ENCODE measurements around the gene LMBR1L.
"Not testable (repeated sequence)": the region's sequence is repeated elsewhere in the genome, so short reads cannot be mapped to it uniquely, and the experiment has no call there.

The LMBR1L gene

GRCh38 chr12:49066120-49066519 is 44.5 kb downstream of the LMBR1L start:
- peaks cover 3 to 22% (median 19%) of the 10 kb centered on the region in 5 donors for H3K4me1 ChIP-seq (ENCODE audit: control insufficient read depth in 5 of 5, insufficient read depth in 5 of 5, low read length in 5 of 5)
- no peaks in the 10 kb centered on the region for H3K27me3 ChIP-seq (ENCODE audit: control insufficient read depth in 5 of 5, insufficient read depth in 4 of 5, low read length in 5 of 5)
- H3K9ac ChIP-seq (ENCODE audit: low read length in 5 of 5), result no peak overlapping the region
- no peaks in the 10 kb centered on the region for H3K9me3 ChIP-seq (ENCODE audit: control insufficient read depth in 5 of 5, low read length in 5 of 5)
- no peaks in the 10 kb centered on the region for H3K36me3 ChIP-seq (ENCODE audit: control insufficient read depth in 5 of 5, insufficient read depth in 5 of 5, low read length in 5 of 5)
- H3K4me3 ChIP-seq (ENCODE audit: low read depth in 1 of 5, low read length in 5 of 5), result no peak overlapping the region
- H3K27ac ChIP-seq (ENCODE audit: low read depth, low read length), result no peak overlapping the region

DNA sequence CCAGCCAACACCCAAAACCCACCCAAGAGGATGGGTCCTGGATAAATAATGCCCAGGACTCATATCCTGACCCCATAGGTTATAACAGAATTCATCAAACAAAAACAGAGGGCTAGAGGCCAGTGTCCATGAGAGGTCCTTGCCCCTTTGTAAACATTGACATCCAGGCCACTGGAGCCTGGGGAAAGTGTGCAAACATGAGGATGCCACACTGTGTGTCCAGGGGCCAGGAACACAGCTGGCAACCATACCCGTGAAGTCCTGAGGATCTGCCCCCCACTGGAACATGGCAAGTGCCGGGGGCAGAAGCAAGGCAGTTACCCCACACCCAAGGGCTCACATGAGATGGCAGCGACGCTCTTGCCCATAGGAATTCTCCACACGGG is 45.9 kb downstream of the LMBR1L start:
- H3K4me3 ChIP-seq (ENCODE audit: low read depth in 1 of 5, low read length in 5 of 5), result no peak overlapping the region
- no peak overlapping the region for H3K27ac ChIP-seq (ENCODE audit: low read depth, low read length)
- no peaks in the 10 kb centered on the region for H3K36me3 ChIP-seq (ENCODE audit: control insufficient read depth in 5 of 5, insufficient read depth in 5 of 5, low read length in 5 of 5)
- H3K9me3 ChIP-seq (ENCODE audit: control insufficient read depth in 5 of 5, low read length in 5 of 5), result no peaks in the 10 kb centered on the region
- H3K4me1 ChIP-seq (ENCODE audit: control insufficient read depth in 5 of 5, insufficient read depth in 5 of 5, low read length in 5 of 5), result peaks cover 3 to 21% (median 18%) of the 10 kb centered on the region in 5 donors
- no peaks in the 10 kb centered on the region for H3K27me3 ChIP-seq (ENCODE audit: control insufficient read depth in 5 of 5, insufficient read depth in 4 of 5, low read length in 5 of 5)
- no peak overlapping the region for H3K9ac ChIP-seq (ENCODE audit: low read length in 5 of 5)

DNA sequence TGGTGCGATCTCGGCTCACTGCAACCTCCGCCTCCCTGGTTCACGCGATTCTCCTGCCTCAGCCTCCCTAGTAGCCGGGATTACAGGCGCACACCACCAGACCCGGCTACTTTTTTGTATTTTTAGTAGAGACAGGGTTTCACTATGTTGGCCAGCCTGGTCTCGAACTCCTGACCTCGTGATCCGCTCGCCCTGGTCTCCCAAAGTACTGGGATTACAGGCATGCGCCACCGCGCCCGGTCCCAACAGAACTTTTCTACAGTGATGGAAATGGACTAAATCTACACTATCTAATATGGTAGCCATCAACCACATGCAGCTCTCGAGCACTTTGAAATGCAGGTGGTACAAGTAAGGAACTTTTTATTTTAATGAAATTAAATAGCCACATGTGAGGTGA is 48.7 kb downstream of the LMBR1L start:
- not testable (repeated sequence) for H3K4me3 ChIP-seq (ENCODE audit: low read depth in 1 of 5, low read length in 5 of 5); H3K36me3 ChIP-seq (ENCODE audit: control insufficient read depth in 5 of 5, insufficient read depth in 5 of 5, low read length in 5 of 5); H3K27ac ChIP-seq (ENCODE audit: low read depth, low read length); H3K9me3 ChIP-seq (ENCODE audit: control insufficient read depth in 5 of 5, low read length in 5 of 5); H3K27me3 ChIP-seq (ENCODE audit: control insufficient read depth in 5 of 5, insufficient read depth in 4 of 5, low read length in 5 of 5)
- Histone ChIP-seq H3K4me1 (ENCODE audit: control insufficient read depth in 5 of 5, insufficient read depth in 5 of 5, low read length in 5 of 5) (peaks cover 15 to 39% (median 35%) of the 10 kb centered on the region in 5 donors), H3K9ac (ENCODE audit: low read length in 5 of 5) (peak overlapping the region in 1 of 5 donors; percentile 45)

- peak overlapping the region; percentile 85 to 95 (median 89) for H3K4me3 ChIP-seq (ENCODE audit: low read depth in 1 of 5, low read length in 5 of 5)
- peak overlapping the region; percentile 45 to 99 (median 82) for H3K9ac ChIP-seq (ENCODE audit: low read length in 5 of 5)
- H3K27me3 ChIP-seq (ENCODE audit: control insufficient read depth in 5 of 5, insufficient read depth in 4 of 5, low read length in 5 of 5), result no peaks in the 10 kb centered on the region
- peaks cover 15 to 46% (median 42%) of the 10 kb centered on the region in 5 donors for H3K4me1 ChIP-seq (ENCODE audit: control insufficient read depth in 5 of 5, insufficient read depth in 5 of 5, low read length in 5 of 5)
- H3K27ac ChIP-seq (ENCODE audit: low read depth, low read length), result peak overlapping the region; percentile 92
- H3K9me3 ChIP-seq (ENCODE audit: control insufficient read depth in 5 of 5, low read length in 5 of 5), result no peaks in the 10 kb centered on the region
- no peaks in the 10 kb centered on the region for H3K36me3 ChIP-seq (ENCODE audit: control insufficient read depth in 5 of 5, insufficient read depth in 5 of 5, low read length in 5 of 5)
Observed at GRCh38 chr12:49061157-49061650, 49.4 kb downstream of the LMBR1L start.

DNA sequence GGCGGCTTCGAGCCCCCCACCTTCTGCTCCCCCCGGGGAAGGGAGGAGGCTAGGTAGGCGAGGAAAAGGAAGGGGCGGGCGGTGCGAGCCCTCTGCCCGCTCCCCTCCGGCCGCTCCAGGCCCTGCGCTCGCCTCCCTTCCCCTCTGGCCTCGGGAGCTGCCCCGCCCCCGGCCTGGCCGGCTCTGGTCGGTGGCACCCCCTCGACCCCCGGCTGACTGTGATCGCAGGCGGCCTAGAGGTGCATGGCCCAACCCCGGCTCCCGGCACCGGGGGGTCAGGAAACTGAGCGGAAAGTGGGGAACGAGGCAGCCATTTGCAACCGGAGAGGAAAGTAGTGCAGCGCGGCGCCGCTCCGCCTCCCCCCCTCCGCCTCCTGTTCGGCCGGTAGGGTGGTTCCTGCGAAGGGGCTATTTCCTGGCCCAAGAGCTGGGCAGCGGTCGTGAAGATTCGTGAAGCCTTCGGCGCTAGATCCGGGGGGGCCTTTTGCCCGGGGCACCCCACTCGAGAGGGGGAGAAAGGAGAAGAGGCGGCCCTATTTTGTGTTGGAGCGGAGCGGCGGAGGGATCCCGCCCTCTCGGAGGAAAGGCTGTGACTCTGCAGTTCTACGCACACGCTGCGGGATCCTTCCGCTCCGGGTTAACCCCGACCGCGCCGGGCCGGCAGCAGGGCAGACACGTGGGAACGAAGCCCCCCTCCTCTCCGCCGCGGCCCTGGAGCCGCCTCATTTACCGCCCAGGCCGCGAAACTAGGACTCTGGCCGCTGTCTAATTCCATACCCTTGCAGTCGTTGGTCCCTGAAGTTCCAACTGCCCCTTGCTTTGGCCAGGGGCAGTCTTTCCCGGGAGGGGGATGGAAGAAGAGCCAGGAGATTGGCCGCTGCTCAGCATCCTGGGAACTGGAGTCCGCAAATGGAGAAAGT is 50.1 kb downstream of the LMBR1L start, which contains the start of gene KMT2D:
TSS of gene KMT2D (minus strand) at position 558 of the 920 bp plus-strand sequence. CDS start 5,470 bp downstream, outside the sequence.
- Histone ChIP-seq H3K4me3 (ENCODE audit: low read depth in 1 of 5, low read length in 5 of 5) (peak within 1 kb of the TSS; percentile 85 to 95 (median 89)), H3K36me3 (ENCODE audit: control insufficient read depth in 5 of 5, insufficient read depth in 5 of 5, low read length in 5 of 5) (no peaks in the 10 kb centered on the region), H3K27ac (ENCODE audit: low read depth, low read length) (peak within 1 kb of the TSS; percentile 92), H3K9ac (ENCODE audit: low read length in 5 of 5) (peak within 1 kb of the TSS; percentile 82 to 99 (median 98)), H3K4me1 (ENCODE audit: control insufficient read depth in 5 of 5, insufficient read depth in 5 of 5, low read length in 5 of 5) (peaks cover 17 to 53% (median 49%) of the 10 kb centered on the region in 5 donors), H3K9me3 (ENCODE audit: control insufficient read depth in 5 of 5, low read length in 5 of 5) (no peaks in the 10 kb centered on the region), H3K27me3 (ENCODE audit: control insufficient read depth in 5 of 5, insufficient read depth in 4 of 5, low read length in 5 of 5) (no peaks in the 10 kb centered on the region)

- Histone ChIP-seq H3K27me3 (ENCODE audit: control insufficient read depth in 5 of 5, insufficient read depth in 4 of 5, low read length in 5 of 5) (no peaks in the 10 kb centered on the region), H3K9me3 (ENCODE audit: control insufficient read depth in 5 of 5, low read length in 5 of 5) (no peaks in the 10 kb centered on the region), H3K36me3 (ENCODE audit: control insufficient read depth in 5 of 5, insufficient read depth in 5 of 5, low read length in 5 of 5) (peaks cover 0 to 7% (median 6%) of the 10 kb centered on the region in 5 donors), H3K27ac (ENCODE audit: low read depth, low read length) (peak overlapping the region; percentile 92), H3K4me1 (ENCODE audit: control insufficient read depth in 5 of 5, insufficient read depth in 5 of 5, low read length in 5 of 5) (peaks cover 17 to 61% (median 56%) of the 10 kb centered on the region in 5 donors), H3K4me3 (ENCODE audit: low read depth in 1 of 5, low read length in 5 of 5) (peak overlapping the region; percentile 85 to 92 (median 89)), H3K9ac (ENCODE audit: low read length in 5 of 5) (peak overlapping the region; percentile 82 to 99 (median 98))
Observed at GRCh38 chr12:49059299-49060171, 51.1 kb downstream of the LMBR1L start.

- Histone ChIP-seq H3K9ac (ENCODE audit: low read length in 5 of 5) (peak overlapping the region; percentile 82 to 99 (median 98)), H3K36me3 (ENCODE audit: control insufficient read depth in 5 of 5, insufficient read depth in 5 of 5, low read length in 5 of 5) (peaks cover 0 to 13% (median 11%) of the 10 kb centered on the region in 5 donors), H3K4me1 (ENCODE audit: control insufficient read depth in 5 of 5, insufficient read depth in 5 of 5, low read length in 5 of 5) (peaks cover 17 to 61% (median 56%) of the 10 kb centered on the region in 5 donors), H3K27me3 (ENCODE audit: control insufficient read depth in 5 of 5, insufficient read depth in 4 of 5, low read length in 5 of 5) (no peaks in the 10 kb centered on the region), H3K27ac (ENCODE audit: low read depth, low read length) (peak overlapping the region; percentile 92), H3K4me3 (ENCODE audit: low read depth in 1 of 5, low read length in 5 of 5) (peak overlapping the region; percentile 85 to 92 (median 89)), H3K9me3 (ENCODE audit: control insufficient read depth in 5 of 5, low read length in 5 of 5) (no peaks in the 10 kb centered on the region)
Observed at GRCh38 chr12:49059045-49059298, 51.7 kb downstream of the LMBR1L start.

- no peaks in the 10 kb centered on the region for H3K27me3 ChIP-seq (ENCODE audit: control insufficient read depth in 5 of 5, insufficient read depth in 4 of 5, low read length in 5 of 5)
- H3K4me3 ChIP-seq (ENCODE audit: low read depth in 1 of 5, low read length in 5 of 5), result peak overlapping the region; percentile 85 to 92 (median 89)
- peaks cover 17 to 61% (median 56%) of the 10 kb centered on the region in 5 donors for H3K4me1 ChIP-seq (ENCODE audit: control insufficient read depth in 5 of 5, insufficient read depth in 5 of 5, low read length in 5 of 5)
- H3K9me3 ChIP-seq (ENCODE audit: control insufficient read depth in 5 of 5, low read length in 5 of 5), result no peaks in the 10 kb centered on the region
- H3K27ac ChIP-seq (ENCODE audit: low read depth, low read length), result peak overlapping the region; percentile 92
- H3K9ac ChIP-seq (ENCODE audit: low read length in 5 of 5), result peak overlapping the region; percentile 82 to 99 (median 98)
- peaks cover 0 to 18% (median 16%) of the 10 kb centered on the region in 5 donors for H3K36me3 ChIP-seq (ENCODE audit: control insufficient read depth in 5 of 5, insufficient read depth in 5 of 5, low read length in 5 of 5)
Observed at GRCh38 chr12:49058366-49059044, 52.1 kb downstream of the LMBR1L start.

- peak overlapping the region; percentile 82 to 99 (median 98) for H3K9ac ChIP-seq (ENCODE audit: low read length in 5 of 5)
- H3K9me3 ChIP-seq (ENCODE audit: control insufficient read depth in 5 of 5, low read length in 5 of 5), result no peaks in the 10 kb centered on the region
- H3K36me3 ChIP-seq (ENCODE audit: control insufficient read depth in 5 of 5, insufficient read depth in 5 of 5, low read length in 5 of 5), result peaks cover 4 to 24% (median 22%) of the 10 kb centered on the region in 5 donors
- peaks cover 17 to 61% (median 56%) of the 10 kb centered on the region in 5 donors for H3K4me1 ChIP-seq (ENCODE audit: control insufficient read depth in 5 of 5, insufficient read depth in 5 of 5, low read length in 5 of 5)
- peak overlapping the region; percentile 92 for H3K27ac ChIP-seq (ENCODE audit: low read depth, low read length)
- H3K27me3 ChIP-seq (ENCODE audit: control insufficient read depth in 5 of 5, insufficient read depth in 4 of 5, low read length in 5 of 5), result no peaks in the 10 kb centered on the region
- peak overlapping the region; percentile 85 to 92 (median 89) for H3K4me3 ChIP-seq (ENCODE audit: low read depth in 1 of 5, low read length in 5 of 5)
Observed at GRCh38 chr12:49057888-49058287, 52.8 kb downstream of the LMBR1L start.
